ENCODE results near the gene HCST.

GRCh38 chr19:35895911-35896642 is 6.3 kb upstream of the HCST start:
- TF ChIP-seq CTCF (IDR thresholded peaks at IDR 0.05; ENCODE audit: insufficient read depth, low read depth, low read length) (no peak), EZH2 (IDR thresholded peaks at IDR 0.05; ENCODE audit: insufficient read depth, low read length) (no peak)
